ENCODE data around the gene SYNPO2. TPM values are rescaled to one million over a fixed set of nuclear protein-coding genes. Genes with fewer than 3 reads are reported as not detected.
"Not testable (repeated sequence)": the region's sequence is repeated elsewhere in the genome, so short reads cannot be mapped to it uniquely, and the experiment has no call there.

SYNPO2 gene
- total RNA-seq, 2 experiments from 2014 or later = 0.96 to 1.2 TPM

DNA sequence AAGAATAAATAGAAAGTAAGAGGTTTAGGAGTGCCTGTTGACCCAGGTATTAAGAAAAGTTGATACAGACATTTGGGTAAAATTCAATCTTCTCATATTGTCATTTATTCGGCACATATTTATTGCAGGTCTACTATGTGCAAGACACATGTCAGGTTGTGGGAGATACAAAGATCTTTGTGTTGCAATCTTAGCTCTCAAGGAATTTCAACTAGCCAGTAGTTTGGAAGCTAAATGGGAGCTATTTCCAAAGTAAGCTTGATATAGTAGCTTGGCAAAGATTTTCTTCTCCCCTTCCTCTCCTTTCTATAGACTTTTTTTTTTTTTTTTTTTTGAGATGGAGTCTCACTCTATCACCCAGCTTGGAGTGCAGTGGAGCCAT lies 122.9 kb downstream of the SYNPO2 start:
- DNase-seq (no peak), ATAC-seq (ENCODE audit: low read depth) (no peak)
- no peaks in the 10 kb centered on the region for H3K4me1 Mint-ChIP-seq
- POLR2A ChIA-PET = no interaction called here
- H3K27me3 Mint-ChIP-seq = peaks cover 23% of the 10 kb centered on the region
- no peaks in the 10 kb centered on the region for H3K36me3 Mint-ChIP-seq
- no peaks in the 10 kb centered on the region for H3K9me3 Mint-ChIP-seq
- H3K4me3 Mint-ChIP-seq = no peak overlapping the region
- H3K27ac Mint-ChIP-seq = no peak overlapping the region

DNA sequence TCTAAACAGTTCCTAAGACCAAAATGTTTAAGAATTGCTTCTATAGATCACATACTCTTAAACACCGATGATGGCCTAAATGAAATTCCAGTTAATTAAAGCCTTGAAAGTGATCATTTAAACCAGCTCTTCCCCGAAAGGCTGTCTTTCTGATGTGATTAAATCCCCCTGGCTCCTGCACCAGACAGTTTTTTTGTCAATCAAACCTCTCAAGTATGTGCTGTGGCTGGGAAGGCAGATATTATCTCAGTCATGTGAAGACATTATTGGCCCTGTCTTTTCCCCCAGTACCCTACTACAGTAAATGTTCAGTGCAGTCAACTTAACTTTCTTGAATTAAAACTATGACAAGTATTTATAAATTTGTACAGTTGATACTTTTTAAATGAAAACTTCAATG lies 126.0 kb downstream of the SYNPO2 start:
- Mint-ChIP-seq H3K36me3 (no peaks in the 10 kb centered on the region), H3K4me1 (no peaks in the 10 kb centered on the region), H3K9me3 (no peaks in the 10 kb centered on the region), H3K27me3 (peaks cover 35% of the 10 kb centered on the region), H3K27ac (no peak overlapping the region), H3K4me3 (no peak overlapping the region)
- ATAC-seq (ENCODE audit: low read depth) (no peak), DNase-seq (no peak)
- POLR2A ChIA-PET = no interaction called here

DNA sequence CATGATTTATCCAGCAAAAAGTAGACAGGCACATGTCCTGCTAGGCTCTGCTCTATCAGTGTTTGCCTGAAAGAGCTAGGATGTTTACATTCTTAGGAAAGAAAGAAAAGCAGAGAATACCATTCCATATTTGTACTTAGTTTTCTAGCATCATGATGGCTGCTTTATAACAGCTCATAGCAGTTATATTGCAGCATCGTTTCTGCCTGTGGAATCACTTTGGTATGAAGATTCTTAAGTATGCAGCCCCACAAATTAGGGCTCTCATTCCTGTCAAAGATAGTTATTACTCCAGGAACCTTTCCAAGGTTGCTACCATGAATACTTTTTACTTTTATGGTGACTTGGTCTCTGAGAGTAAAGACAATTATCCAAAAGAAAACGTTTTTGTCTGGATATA lies 128.0 kb downstream of the SYNPO2 start:
- no peaks in the 10 kb centered on the region for H3K9me3 Mint-ChIP-seq
- POLR2A ChIA-PET = no interaction called here
- peaks cover 31% of the 10 kb centered on the region for H3K27me3 Mint-ChIP-seq

DNA sequence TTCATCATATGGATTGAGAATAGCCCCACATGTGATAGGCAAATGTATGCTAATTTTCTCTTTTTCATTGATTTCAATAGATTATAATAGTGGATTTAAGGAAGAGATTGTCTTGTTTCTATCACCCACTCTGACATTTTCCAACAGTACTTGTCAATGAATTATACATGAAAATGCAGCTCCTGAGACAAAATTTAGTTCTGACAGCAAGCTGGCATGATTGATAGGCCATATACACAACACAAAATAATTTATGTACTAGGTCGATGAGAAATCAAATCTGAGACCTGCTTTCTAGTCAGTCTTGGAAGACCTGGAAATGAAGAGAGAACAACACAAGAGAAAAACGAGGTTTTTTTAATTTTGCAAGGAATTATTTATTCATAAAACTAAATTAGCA lies 129.0 kb downstream of the SYNPO2 start:
- H3K9me3 Mint-ChIP-seq = no peaks in the 10 kb centered on the region
- H3K4me1 Mint-ChIP-seq = no peaks in the 10 kb centered on the region
- ATAC-seq (ENCODE audit: low read depth) (no peak), DNase-seq (no peak)
- H3K27me3 Mint-ChIP-seq = peaks cover 29% of the 10 kb centered on the region
- POLR2A ChIA-PET = no interaction called here
- no peaks in the 10 kb centered on the region for H3K36me3 Mint-ChIP-seq
- H3K4me3 Mint-ChIP-seq = no peak overlapping the region
- no peak overlapping the region for H3K27ac Mint-ChIP-seq

More for the DNA sequence above, 128.0 kb downstream of the SYNPO2 start:
- ATAC-seq (ENCODE audit: low read depth) (no peak), DNase-seq (no peak)
- no peak overlapping the region for H3K27ac Mint-ChIP-seq
- no peak overlapping the region for H3K4me3 Mint-ChIP-seq
- no peaks in the 10 kb centered on the region for H3K4me1 Mint-ChIP-seq
- no peaks in the 10 kb centered on the region for H3K36me3 Mint-ChIP-seq

DNA sequence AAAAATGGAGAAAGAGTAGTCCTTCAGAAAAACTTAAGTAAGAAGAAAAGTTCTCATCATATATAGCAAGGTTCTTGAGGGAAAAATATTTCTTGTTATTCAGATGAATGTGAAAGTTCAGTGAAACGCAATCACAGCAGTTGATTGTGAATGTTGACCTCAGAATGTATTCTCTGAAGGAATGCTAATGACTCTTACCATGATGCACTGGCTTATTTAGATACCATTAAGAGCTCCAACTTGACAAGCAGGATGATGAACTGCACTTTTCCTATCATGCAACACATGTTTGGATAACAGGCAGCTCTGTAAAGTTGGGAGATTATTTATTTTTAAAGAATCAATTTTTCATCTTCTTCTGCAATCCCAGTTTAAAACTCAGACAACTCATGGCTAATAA lies 131.5 kb downstream of the SYNPO2 start:
- H3K4me3 Mint-ChIP-seq = no peak overlapping the region
- H3K9me3 Mint-ChIP-seq = no peaks in the 10 kb centered on the region
- no peaks in the 10 kb centered on the region for H3K36me3 Mint-ChIP-seq
- peaks cover 28% of the 10 kb centered on the region for H3K27me3 Mint-ChIP-seq
- POLR2A ChIA-PET = no interaction called here
- ATAC-seq (ENCODE audit: low read depth) = no peak
- H3K27ac Mint-ChIP-seq = no peak overlapping the region
- no peak for DNase-seq
- no peaks in the 10 kb centered on the region for H3K4me1 Mint-ChIP-seq

DNA sequence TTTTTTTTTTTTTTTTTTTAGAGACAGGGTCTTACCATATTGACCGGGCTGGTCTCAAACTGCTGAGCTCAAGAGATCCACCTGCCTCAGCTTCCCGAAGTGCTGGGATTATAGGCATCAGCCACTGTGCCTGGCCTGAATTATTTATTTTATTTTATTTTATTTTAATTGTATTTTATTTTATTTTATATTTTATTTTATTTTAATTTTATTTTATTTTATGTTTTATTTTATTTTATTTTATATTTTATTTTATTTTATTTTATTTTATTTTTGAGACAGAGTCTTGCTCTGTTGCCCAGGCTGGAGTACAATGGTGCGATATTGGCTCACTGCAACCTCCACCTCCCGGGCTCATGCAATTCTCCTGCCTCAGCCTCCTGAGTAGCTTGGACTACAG lies 133.9 kb downstream of the SYNPO2 start:
- H3K4me1 Mint-ChIP-seq; H3K36me3 Mint-ChIP-seq; H3K9me3 Mint-ChIP-seq; DNase-seq; H3K27ac Mint-ChIP-seq; H3K4me3 Mint-ChIP-seq; POLR2A ChIA-PET; ATAC-seq (ENCODE audit: low read depth): not testable (repeated sequence)
- H3K27me3 Mint-ChIP-seq = peaks cover 18% of the 10 kb centered on the region

DNA sequence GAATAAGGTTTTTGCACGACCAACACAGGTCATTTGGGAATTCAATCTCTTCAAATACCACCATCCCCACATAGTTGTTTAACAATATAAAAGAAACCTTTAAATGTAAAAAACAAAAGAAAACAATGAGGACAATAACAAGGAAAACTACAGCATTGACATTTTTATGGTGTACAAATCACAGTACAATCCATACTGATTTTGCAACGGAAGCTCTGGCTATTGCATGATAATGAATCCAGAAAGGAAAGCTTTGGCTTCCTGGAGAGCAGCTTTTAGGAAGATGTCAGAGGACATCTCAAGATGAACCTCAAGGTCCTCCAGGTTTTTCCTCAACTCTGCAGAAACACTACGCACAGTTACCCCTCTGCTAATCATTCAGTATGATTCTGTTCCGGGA lies 135.4 kb downstream of the SYNPO2 start:
- H3K9me3 Mint-ChIP-seq = no peaks in the 10 kb centered on the region
- POLR2A ChIA-PET = no interaction called here
- H3K4me3 Mint-ChIP-seq = no peak overlapping the region
- peaks cover 7% of the 10 kb centered on the region for H3K27me3 Mint-ChIP-seq
- no peaks in the 10 kb centered on the region for H3K4me1 Mint-ChIP-seq
- H3K27ac Mint-ChIP-seq = no peak overlapping the region
- ATAC-seq (ENCODE audit: low read depth) (no peak), DNase-seq (no peak)
- H3K36me3 Mint-ChIP-seq = no peaks in the 10 kb centered on the region

DNA sequence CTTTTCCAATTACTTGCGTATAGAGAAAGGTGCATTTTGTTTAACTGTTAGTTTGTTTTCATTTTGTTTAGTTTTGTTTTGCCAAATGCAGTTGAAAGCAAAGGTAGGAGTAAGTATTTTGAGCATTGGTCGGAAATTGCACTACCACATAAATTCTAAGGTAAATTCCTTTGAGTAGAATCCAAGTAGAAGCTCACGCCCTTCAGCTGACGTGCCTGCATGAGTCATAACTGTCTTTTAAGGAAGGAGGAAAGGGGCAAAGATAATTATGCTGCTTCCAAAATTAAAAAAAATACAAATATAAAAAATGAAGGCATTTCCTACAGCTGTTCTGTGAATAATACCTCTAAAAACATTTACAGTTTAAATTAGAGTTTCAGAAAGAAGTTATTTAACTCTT lies 136.8 kb downstream of the SYNPO2 start:
- no peaks in the 10 kb centered on the region for H3K9me3 Mint-ChIP-seq
- no peaks in the 10 kb centered on the region for H3K4me1 Mint-ChIP-seq
- DNase-seq (no peak), ATAC-seq (ENCODE audit: low read depth) (no peak)
- peaks cover 7% of the 10 kb centered on the region for H3K27me3 Mint-ChIP-seq
- no peak overlapping the region for H3K27ac Mint-ChIP-seq
- POLR2A ChIA-PET = no interaction called here
- H3K36me3 Mint-ChIP-seq = no peaks in the 10 kb centered on the region
- H3K4me3 Mint-ChIP-seq = no peak overlapping the region

DNA sequence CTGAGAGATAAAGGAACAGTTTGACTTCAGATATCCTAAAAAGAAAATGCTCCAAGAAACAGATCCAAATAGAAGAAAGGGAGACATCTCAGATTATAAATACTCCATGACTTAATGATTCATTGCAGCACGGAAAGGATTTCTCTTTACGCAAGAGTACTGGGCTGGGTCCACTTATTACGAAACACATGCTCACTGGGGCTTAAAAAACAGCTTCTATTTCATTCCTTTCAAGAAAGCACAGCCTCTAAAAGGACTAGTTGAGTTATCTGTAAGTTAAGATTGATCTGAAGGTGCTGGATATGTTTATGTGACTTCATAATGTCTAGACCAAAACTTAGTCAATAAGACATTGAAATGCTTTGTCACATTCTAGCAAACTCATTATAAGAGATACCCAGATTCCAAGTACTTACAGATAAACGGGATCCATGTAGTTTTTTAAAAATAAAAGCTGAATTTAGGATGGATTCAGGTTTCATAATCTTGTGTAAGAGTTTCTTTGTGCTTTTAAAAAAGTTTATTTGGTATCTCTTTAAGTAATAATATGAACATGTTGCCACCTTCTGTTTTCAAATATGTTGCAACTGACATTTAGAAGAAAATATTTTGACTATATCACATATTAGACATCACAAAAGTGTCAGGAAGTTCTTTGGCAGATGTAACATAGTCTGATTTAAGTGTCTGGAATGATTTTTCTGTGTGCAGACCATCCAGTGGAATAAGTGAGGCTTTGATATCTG lies 137.4 kb downstream of the SYNPO2 start:
- H3K4me1 Mint-ChIP-seq = no peaks in the 10 kb centered on the region
- H3K9me3 Mint-ChIP-seq = no peaks in the 10 kb centered on the region
- H3K27ac Mint-ChIP-seq = no peak overlapping the region
- POLR2A ChIA-PET = no interaction called here
- no peak overlapping the region for H3K4me3 Mint-ChIP-seq
- ATAC-seq (ENCODE audit: low read depth) = no peak
- no peaks in the 10 kb centered on the region for H3K36me3 Mint-ChIP-seq
- no peak for DNase-seq
- H3K27me3 Mint-ChIP-seq = peaks cover 7% of the 10 kb centered on the region

DNA sequence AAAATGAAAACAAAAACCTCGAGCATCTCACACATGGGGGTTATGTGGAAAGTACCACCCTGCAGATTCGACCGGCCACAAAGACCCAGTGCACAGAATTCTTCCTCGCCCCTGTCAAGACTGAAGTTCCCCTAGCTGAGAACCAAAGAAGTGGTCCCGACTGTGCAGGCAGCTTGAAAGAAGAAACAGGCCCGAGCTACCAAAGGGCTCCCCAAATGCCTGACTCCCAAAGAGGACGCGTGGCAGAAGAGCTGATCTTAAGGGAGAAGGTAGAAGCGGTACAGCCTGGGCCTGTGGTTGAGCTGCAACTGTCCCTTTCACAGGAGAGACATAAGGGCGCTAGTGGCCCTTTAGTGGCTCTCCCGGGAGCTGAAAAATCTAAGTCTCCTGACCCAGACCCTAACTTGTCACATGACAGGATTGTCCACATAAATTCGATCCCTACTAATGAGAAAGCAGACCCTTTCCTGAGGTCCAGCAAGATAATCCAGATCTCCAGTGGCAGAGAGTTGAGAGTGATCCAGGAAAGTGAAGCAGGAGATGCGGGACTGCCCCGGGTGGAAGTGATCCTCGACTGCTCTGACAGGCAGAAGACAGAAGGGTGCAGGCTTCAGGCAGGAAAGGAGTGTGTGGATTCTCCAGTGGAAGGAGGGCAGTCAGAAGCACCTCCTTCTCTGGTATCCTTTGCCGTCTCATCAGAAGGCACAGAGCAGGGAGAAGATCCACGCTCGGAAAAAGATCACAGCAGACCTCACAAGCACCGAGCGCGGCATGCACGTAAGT lies 138.2 kb downstream of the SYNPO2 start:
- Mint-ChIP-seq H3K9me3 (no peaks in the 10 kb centered on the region), H3K4me3 (no peak overlapping the region), H3K4me1 (no peaks in the 10 kb centered on the region), H3K27ac (no peak overlapping the region), H3K36me3 (no peaks in the 10 kb centered on the region), H3K27me3 (peaks cover 7% of the 10 kb centered on the region)
- POLR2A ChIA-PET = no interaction called here
- DNase-seq (no peak), ATAC-seq (ENCODE audit: low read depth) (no peak)

DNA sequence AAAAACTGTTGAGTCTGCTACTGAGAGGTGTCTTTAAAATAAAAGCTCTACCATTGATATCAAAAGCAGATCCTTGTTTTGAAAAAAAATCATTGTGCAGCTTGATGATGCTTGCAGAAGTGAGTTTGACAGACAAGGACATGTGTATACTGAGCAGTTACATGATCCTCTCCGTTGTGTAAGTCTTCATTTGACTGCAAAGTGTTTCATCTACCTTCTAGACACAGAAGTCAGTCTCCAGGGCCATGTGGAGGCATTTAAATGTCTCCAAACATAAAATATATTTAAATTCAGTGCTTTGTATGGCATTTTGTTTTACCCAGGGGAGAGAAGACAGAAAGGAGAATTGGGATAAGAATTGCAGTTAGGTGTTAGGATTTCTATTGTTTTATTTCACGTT lies 139.2 kb downstream of the SYNPO2 start:
- no peak overlapping the region for H3K4me3 Mint-ChIP-seq
- H3K27ac Mint-ChIP-seq = no peak overlapping the region
- peaks cover 6% of the 10 kb centered on the region for H3K27me3 Mint-ChIP-seq
- DNase-seq (no peak), ATAC-seq (ENCODE audit: low read depth) (no peak)
- POLR2A ChIA-PET = no interaction called here
- H3K9me3 Mint-ChIP-seq = no peaks in the 10 kb centered on the region
- H3K36me3 Mint-ChIP-seq = no peaks in the 10 kb centered on the region
- H3K4me1 Mint-ChIP-seq = no peaks in the 10 kb centered on the region

DNA sequence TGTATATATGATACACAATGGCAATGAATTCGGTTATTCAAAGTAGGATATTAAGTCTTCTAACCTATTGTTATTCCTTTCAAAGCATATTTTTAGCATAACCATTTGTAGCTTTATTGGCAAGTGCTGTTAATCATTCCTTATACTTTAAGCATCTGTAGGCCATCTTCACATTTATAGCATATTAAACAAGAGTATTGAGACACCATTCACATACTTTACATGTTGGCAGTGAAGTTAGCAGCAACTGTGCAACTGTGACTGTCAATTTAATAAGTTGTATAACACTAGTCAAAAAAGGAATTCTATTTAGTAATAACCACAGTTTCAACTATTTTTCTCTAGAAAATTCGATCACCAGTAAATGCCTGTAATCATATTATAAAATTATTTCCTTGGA lies 139.6 kb downstream of the SYNPO2 start:
- no peaks in the 10 kb centered on the region for H3K9me3 Mint-ChIP-seq
- peaks cover 1% of the 10 kb centered on the region for H3K27me3 Mint-ChIP-seq
- POLR2A ChIA-PET = no interaction called here
- ATAC-seq (ENCODE audit: low read depth) (no peak), DNase-seq (no peak)
- no peak overlapping the region for H3K27ac Mint-ChIP-seq
- no peaks in the 10 kb centered on the region for H3K36me3 Mint-ChIP-seq
- H3K4me1 Mint-ChIP-seq = no peaks in the 10 kb centered on the region
- H3K4me3 Mint-ChIP-seq = no peak overlapping the region

DNA sequence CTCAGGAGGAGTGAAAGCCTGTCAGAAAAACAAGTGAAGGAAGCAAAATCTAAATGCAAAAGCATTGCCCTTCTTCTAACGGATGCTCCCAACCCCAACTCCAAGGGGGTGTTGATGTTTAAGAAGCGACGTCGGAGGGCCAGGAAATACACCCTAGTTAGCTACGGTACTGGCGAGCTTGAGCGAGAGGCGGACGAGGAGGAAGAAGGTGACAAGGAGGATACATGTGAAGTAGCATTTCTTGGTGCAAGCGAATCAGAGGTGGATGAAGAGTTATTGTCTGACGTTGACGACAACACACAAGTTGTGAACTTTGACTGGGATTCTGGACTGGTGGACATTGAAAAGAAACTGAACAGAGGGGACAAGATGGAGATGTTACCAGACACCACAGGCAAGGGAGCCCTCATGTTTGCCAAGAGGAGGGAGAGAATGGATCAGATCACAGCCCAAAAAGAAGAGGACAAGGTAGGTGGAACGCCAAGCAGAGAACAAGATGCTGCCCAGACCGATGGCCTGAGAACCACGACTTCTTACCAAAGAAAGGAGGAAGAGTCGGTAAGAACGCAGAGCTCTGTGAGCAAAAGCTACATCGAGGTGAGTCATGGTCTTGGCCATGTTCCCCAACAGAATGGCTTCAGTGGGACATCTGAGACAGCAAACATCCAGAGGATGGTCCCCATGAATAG lies 141.3 kb downstream of the SYNPO2 start:
- no peaks in the 10 kb centered on the region for H3K36me3 Mint-ChIP-seq
- H3K27ac Mint-ChIP-seq = no peak overlapping the region
- no peaks in the 10 kb centered on the region for H3K27me3 Mint-ChIP-seq
- H3K4me1 Mint-ChIP-seq = no peaks in the 10 kb centered on the region
- ATAC-seq (ENCODE audit: low read depth) (no peak), DNase-seq (no peak)
- no peaks in the 10 kb centered on the region for H3K9me3 Mint-ChIP-seq
- no peak overlapping the region for H3K4me3 Mint-ChIP-seq
- POLR2A ChIA-PET = no interaction called here

DNA sequence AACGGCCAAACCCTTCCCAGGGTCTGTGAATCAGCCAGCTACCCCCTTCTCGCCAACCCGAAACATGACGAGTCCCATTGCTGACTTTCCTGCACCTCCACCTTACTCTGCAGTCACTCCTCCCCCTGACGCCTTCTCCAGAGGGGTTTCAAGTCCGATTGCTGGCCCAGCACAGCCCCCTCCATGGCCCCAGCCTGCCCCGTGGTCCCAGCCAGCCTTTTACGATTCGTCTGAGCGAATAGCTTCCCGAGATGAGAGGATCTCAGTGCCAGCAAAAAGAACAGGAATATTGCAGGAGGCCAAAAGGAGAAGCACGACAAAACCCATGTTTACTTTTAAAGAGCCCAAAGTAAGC lies 141.9 kb downstream of the SYNPO2 start:
- Mint-ChIP-seq H3K9me3 (no peaks in the 10 kb centered on the region), H3K4me3 (no peak overlapping the region), H3K27ac (no peak overlapping the region), H3K36me3 (no peaks in the 10 kb centered on the region), H3K27me3 (no peaks in the 10 kb centered on the region), H3K4me1 (no peaks in the 10 kb centered on the region)
- POLR2A ChIA-PET = no interaction called here
- no peak for DNase-seq
- ATAC-seq (ENCODE audit: low read depth) = no peak

All from activated naive CD8-positive, alpha-beta T cell treated with anti-CD3 and anti-CD28 coated beads, Interleukin-2, amount 10 ng/mL, durations not matched to agents 7 days and 5 days (primary cell).